Measurements from ENCODE around the gene ACOT8. TPM values are rescaled to one million over a fixed set of nuclear protein-coding genes. Genes with fewer than 3 reads are reported as not detected.

ACOT8 gene
- total RNA-seq, 1 experiment from 2014 or later, result 38.1 TPM

DNA sequence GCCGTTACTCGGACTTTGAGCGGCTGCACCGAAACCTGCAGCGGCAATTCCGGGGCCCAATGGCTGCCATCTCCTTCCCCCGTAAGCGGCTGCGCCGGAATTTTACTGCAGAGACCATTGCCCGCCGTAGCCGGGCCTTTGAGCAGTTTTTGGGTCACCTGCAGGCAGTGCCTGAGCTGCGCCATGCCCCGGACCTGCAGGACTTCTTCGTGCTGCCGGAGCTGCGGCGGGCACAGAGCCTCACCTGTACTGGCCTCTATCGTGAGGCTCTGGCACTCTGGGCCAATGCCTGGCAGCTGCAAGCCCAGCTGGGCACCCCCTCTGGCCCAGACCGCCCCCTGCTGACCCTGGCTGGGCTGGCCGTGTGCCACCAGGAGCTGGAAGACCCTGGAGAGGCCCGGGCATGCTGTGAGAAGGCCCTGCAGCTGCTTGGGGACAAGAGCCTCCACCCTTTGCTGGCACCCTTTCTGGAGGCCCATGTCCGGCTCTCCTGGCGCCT, 16.4 kb downstream of the ACOT8 start (continued):
- TF ChIP-seq RELA (CRISPR knock-in tag; IDR thresholded peaks at IDR 0.05; ENCODE audit: borderline replicate concordance) (no peak), ZNF121 (CRISPR knock-in tag; IDR thresholded peaks at IDR 0.05) (no peak), TEAD4 (CRISPR knock-in tag; IDR thresholded peaks at IDR 0.05) (no peak), CREB1 (CRISPR knock-in tag; IDR thresholded peaks at IDR 0.05) (no peak), SP1 (CRISPR knock-in tag; conservative IDR thresholded peaks at IDR 0.05) (no peak), CREM (CRISPR knock-in tag; IDR thresholded peaks at IDR 0.05) (no peak), EMX1 (CRISPR knock-in tag; IDR thresholded peaks at IDR 0.05) (no peak)
- TF ChIP-seq, protein P1, sequence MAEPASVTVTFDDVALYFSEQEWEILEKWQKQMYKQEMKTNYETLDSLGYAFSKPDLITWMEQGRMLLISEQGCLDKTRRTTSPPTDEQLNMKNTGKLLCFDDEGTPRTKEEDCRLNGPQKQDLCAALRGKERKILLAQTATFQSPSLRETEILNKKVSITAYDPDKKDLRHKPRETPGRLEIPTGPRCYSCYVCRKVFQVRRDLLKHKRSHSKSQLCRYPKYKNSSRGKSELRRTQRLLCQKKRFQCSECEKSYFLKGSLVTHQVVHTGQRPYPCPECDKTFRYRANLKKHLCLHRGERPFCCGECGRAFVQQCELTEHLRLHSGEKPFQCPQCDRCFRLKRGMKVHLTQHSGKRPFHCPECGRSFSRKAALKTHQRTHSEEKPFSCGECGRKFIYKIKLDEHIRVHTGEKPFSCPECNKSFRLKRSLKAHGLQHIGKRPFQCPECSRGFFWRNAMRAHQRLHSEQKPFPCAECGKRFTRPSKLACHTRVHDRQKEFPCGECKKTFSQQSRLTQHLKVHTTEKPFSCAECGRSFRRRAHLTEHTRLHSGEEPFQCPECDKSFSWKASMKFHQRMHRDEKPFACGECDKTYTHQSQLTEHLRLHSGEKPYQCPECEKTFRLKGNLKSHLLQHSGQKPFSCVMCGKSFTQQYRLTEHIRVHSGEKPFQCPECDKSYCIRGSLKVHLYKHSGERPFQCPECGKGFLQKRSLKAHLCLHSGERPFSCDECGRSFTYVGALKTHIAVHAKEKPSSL (CRISPR knock-in tag; conservative IDR thresholded peaks at IDR 0.05), result no peak
- TF ChIP-seq, protein P2, sequence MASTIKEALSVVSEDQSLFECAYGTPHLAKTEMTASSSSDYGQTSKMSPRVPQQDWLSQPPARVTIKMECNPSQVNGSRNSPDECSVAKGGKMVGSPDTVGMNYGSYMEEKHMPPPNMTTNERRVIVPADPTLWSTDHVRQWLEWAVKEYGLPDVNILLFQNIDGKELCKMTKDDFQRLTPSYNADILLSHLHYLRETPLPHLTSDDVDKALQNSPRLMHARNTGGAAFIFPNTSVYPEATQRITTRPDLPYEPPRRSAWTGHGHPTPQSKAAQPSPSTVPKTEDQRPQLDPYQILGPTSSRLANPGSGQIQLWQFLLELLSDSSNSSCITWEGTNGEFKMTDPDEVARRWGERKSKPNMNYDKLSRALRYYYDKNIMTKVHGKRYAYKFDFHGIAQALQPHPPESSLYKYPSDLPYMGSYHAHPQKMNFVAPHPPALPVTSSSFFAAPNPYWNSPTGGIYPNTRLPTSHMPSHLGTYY (CRISPR knock-in tag; IDR thresholded peaks at IDR 0.05), result no peak

DNA sequence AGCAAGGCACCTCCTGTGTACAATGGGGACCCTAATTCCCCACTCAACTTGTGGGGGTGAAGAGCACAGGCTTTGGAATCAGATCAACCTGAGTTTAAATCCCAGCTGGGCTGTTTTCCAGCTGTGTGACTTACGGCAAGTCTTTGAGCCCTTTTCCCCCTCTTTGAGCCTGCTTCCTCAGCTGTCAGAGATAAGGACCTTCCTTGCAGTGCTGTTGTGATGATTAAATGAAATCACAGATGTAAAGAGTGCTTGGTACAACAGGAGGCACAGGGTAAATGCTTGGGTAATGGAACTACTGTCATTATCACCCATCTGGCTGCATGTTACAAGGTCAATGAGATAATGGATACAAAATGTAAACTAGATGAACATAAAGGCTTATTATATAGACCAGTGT, 20.4 kb downstream of the ACOT8 start:
- DNase-seq (ENCODE audit: low spot score), result no peak
- H3K4me1 Mint-ChIP-seq, result peaks cover 18% of the 10 kb centered on the region
- CTCF ChIA-PET, result no interaction called here
- no peak for ATAC-seq
- no peak overlapping the region for H3K27ac Mint-ChIP-seq
- no peaks in the 10 kb centered on the region for H3K27me3 Mint-ChIP-seq (ENCODE audit: low read depth)
- POLR2A ChIA-PET, result no interaction called here
- no peaks in the 10 kb centered on the region for H3K9me3 Mint-ChIP-seq
- H3K36me3 Mint-ChIP-seq, result peaks cover 3% of the 10 kb centered on the region; the same call in 1 of the 2 replicates
- TF ChIP-seq TCF7 (CRISPR knock-in tag; IDR thresholded peaks at IDR 0.05; ENCODE audit: low read depth) (no peak), TEAD1 (CRISPR knock-in tag; IDR thresholded peaks at IDR 0.05) (no peak), ZNF138 (CRISPR knock-in tag; conservative IDR thresholded peaks at IDR 0.05) (no peak), TP53 (CRISPR knock-in tag; IDR thresholded peaks at IDR 0.05) (no peak), CREB1 (CRISPR knock-in tag; IDR thresholded peaks at IDR 0.05) (no peak)
- TF ChIP-seq, protein P3, sequence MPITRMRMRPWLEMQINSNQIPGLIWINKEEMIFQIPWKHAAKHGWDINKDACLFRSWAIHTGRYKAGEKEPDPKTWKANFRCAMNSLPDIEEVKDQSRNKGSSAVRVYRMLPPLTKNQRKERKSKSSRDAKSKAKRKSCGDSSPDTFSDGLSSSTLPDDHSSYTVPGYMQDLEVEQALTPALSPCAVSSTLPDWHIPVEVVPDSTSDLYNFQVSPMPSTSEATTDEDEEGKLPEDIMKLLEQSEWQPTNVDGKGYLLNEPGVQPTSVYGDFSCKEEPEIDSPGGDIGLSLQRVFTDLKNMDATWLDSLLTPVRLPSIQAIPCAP (CRISPR knock-in tag; IDR thresholded peaks at IDR 0.05), result no peak
- no peak overlapping the region for H3K4me3 Mint-ChIP-seq

DNA sequence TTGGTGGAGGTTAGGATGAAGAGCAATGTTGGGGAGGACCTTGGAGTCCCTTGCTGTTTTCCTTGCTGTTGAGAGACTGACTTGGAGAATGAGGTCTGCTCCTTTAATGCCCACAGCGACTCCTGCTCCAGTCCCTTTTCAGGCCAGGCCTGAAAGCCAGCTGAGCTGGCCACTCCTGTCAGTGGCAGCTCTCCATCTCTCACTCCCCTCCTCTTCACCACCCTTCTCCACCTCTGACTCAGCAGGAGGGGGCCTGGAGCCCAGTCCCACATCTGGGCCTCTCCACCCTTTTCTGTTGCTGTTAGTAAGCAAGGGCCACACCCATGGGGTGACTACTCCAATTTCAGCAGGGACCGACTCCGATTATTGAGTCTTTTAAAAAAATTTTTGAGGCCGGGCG, 21.4 kb downstream of the ACOT8 start:
- Mint-ChIP-seq H3K27me3 (ENCODE audit: low read depth) (no peaks in the 10 kb centered on the region), H3K4me3 (peak overlapping the region; percentile 25; the same call in 1 of the 2 replicates), H3K4me1 (peaks cover 18% of the 10 kb centered on the region), H3K9me3 (no peaks in the 10 kb centered on the region), H3K36me3 (peaks cover 3% of the 10 kb centered on the region; the same call in 1 of the 2 replicates), H3K27ac (peak overlapping the region; percentile 38; the same call in 1 of the 2 replicates)
- ChIA-PET POLR2A (no interaction called here), CTCF (interaction anchor here (0.6 kb wide), 1 partner anchor 222 kb away, joined by 3 read pairs; no protein-coding TSS in a partner anchor)
- ATAC-seq (no peak), DNase-seq (ENCODE audit: low spot score) (no peak)
- TF ChIP-seq, protein P4, sequence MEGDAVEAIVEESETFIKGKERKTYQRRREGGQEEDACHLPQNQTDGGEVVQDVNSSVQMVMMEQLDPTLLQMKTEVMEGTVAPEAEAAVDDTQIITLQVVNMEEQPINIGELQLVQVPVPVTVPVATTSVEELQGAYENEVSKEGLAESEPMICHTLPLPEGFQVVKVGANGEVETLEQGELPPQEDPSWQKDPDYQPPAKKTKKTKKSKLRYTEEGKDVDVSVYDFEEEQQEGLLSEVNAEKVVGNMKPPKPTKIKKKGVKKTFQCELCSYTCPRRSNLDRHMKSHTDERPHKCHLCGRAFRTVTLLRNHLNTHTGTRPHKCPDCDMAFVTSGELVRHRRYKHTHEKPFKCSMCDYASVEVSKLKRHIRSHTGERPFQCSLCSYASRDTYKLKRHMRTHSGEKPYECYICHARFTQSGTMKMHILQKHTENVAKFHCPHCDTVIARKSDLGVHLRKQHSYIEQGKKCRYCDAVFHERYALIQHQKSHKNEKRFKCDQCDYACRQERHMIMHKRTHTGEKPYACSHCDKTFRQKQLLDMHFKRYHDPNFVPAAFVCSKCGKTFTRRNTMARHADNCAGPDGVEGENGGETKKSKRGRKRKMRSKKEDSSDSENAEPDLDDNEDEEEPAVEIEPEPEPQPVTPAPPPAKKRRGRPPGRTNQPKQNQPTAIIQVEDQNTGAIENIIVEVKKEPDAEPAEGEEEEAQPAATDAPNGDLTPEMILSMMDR (IDR thresholded peaks at IDR 0.05), result no peak
- TF ChIP-seq ZNF317 (CRISPR knock-in tag; IDR thresholded peaks at IDR 0.05; ENCODE audit: borderline replicate concordance, low read depth), result no peak
- TF ChIP-seq, protein P5, sequence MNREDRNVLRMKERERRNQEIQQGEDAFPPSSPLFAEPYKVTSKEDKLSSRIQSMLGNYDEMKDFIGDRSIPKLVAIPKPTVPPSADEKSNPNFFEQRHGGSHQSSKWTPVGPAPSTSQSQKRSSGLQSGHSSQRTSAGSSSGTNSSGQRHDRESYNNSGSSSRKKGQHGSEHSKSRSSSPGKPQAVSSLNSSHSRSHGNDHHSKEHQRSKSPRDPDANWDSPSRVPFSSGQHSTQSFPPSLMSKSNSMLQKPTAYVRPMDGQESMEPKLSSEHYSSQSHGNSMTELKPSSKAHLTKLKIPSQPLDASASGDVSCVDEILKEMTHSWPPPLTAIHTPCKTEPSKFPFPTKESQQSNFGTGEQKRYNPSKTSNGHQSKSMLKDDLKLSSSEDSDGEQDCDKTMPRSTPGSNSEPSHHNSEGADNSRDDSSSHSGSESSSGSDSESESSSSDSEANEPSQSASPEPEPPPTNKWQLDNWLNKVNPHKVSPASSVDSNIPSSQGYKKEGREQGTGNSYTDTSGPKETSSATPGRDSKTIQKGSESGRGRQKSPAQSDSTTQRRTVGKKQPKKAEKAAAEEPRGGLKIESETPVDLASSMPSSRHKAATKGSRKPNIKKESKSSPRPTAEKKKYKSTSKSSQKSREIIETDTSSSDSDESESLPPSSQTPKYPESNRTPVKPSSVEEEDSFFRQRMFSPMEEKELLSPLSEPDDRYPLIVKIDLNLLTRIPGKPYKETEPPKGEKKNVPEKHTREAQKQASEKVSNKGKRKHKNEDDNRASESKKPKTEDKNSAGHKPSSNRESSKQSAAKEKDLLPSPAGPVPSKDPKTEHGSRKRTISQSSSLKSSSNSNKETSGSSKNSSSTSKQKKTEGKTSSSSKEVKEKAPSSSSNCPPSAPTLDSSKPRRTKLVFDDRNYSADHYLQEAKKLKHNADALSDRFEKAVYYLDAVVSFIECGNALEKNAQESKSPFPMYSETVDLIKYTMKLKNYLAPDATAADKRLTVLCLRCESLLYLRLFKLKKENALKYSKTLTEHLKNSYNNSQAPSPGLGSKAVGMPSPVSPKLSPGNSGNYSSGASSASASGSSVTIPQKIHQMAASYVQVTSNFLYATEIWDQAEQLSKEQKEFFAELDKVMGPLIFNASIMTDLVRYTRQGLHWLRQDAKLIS (CRISPR knock-in tag; IDR thresholded peaks at IDR 0.05; ENCODE audit: borderline replicate concordance), result no peak
- no peak for TF ChIP-seq JAZF1 (CRISPR knock-in tag; IDR thresholded peaks at IDR 0.05)
- TF ChIP-seq TEAD1 (CRISPR knock-in tag; IDR thresholded peaks at IDR 0.05), result no peak
- TF ChIP-seq, protein P6, sequence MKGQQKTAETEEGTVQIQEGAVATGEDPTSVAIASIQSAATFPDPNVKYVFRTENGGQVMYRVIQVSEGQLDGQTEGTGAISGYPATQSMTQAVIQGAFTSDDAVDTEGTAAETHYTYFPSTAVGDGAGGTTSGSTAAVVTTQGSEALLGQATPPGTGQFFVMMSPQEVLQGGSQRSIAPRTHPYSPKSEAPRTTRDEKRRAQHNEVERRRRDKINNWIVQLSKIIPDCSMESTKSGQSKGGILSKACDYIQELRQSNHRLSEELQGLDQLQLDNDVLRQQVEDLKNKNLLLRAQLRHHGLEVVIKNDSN (CRISPR knock-in tag; IDR thresholded peaks at IDR 0.05), result no peak
- no peak for TF ChIP-seq ZNF121 (CRISPR knock-in tag; IDR thresholded peaks at IDR 0.05)
- TF ChIP-seq, protein P7, sequence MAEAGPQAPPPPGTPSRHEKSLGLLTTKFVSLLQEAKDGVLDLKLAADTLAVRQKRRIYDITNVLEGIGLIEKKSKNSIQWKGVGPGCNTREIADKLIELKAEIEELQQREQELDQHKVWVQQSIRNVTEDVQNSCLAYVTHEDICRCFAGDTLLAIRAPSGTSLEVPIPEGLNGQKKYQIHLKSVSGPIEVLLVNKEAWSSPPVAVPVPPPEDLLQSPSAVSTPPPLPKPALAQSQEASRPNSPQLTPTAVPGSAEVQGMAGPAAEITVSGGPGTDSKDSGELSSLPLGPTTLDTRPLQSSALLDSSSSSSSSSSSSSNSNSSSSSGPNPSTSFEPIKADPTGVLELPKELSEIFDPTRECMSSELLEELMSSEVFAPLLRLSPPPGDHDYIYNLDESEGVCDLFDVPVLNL (CRISPR knock-in tag; IDR thresholded peaks at IDR 0.05; ENCODE audit: borderline replicate concordance, low read depth), result no peak
- no peak for TF ChIP-seq ZNF423 (CRISPR knock-in tag; IDR thresholded peaks at IDR 0.05)
